ENCODE measurements around the gene PHF23. TPM values are rescaled to one million over a fixed set of nuclear protein-coding genes. Genes with fewer than 3 reads are reported as not detected.

Gene PHF23
- total and polyA plus RNA-seq, 8 donors: 7.0 to 23.3 (median 11.9) TPM

DNA sequence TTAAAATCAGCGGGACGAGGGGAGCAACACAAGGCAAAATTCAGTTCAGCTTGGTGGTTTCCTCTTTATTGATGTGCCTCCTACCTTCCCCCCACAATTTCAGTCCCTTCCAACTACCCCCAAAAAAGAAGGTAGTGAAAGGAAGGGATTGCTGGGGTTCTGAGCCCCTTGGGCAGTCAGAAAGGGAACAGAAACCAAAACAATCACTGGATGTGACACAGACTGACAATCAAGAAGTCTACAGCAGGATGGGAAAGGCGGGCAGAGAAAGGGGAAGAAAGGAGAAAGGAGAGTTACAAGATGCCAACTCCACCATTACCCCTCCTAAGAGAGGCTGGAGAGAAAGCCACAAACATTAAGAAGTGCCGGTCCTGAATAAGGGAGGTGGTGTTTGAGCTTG is 1.1 kb upstream of the PHF23 start:
- peak overlapping the region in 2 of 4 donors; percentile 64 to 72 for H3K4me3 ChIP-seq
- TF ChIP-seq, protein P1, sequence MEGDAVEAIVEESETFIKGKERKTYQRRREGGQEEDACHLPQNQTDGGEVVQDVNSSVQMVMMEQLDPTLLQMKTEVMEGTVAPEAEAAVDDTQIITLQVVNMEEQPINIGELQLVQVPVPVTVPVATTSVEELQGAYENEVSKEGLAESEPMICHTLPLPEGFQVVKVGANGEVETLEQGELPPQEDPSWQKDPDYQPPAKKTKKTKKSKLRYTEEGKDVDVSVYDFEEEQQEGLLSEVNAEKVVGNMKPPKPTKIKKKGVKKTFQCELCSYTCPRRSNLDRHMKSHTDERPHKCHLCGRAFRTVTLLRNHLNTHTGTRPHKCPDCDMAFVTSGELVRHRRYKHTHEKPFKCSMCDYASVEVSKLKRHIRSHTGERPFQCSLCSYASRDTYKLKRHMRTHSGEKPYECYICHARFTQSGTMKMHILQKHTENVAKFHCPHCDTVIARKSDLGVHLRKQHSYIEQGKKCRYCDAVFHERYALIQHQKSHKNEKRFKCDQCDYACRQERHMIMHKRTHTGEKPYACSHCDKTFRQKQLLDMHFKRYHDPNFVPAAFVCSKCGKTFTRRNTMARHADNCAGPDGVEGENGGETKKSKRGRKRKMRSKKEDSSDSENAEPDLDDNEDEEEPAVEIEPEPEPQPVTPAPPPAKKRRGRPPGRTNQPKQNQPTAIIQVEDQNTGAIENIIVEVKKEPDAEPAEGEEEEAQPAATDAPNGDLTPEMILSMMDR (IDR thresholded peaks at IDR 0.05): no peak
- DNase-seq: no peak
- WGBS, 2 donors: 46 to 47% methylated on average over 4 of the region's 4 CpGs
- peaks cover 0 to 3% (median 0%) of the 10 kb centered on the region in 3 donors for H3K36me3 ChIP-seq
- no peaks in the 10 kb centered on the region for H3K9me3 ChIP-seq
- no peak for FAIRE-seq
- peak overlapping the region in 2 of 4 donors; percentile 97 to 99 for H3K27ac ChIP-seq
- no peaks in the 10 kb centered on the region for H3K27me3 ChIP-seq
- no peak for ATAC-seq
- peaks cover 14 to 27% (median 15%) of the 10 kb centered on the region in 3 donors for H3K4me1 ChIP-seq
- intact Hi-C loops (cut with DNase I): no loop called here

DNA sequence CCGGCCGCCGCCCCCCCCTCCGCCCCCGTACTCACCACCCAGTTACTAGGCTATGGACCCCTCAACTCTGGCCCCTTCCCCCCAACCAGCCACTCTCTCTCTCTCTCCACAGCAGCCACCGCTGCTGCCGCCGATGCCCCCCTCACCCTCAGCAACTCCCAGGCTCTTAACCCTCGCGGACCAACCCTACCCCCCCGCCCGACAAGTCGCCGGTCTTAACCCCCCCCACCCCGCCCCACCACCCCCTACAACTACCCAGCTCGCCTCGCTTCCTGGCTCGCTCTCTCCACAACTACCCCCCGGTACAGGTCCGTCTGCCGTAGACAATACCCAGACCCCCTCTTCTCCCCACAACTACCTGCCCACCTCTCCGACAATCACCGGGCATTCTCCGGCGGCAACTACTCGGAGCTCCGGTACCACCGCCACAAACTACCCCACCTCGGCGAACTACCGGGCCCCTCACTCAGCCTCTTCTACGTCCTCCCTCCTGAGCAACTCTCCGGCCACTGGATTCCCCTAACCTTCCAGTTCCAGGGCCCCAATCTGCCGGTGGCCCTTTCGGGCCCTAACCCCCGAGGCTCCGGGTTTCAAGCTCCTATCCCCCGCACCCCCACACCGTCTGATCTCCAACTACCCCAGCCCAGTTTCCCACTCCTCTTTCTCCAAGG is 702 bp downstream of the PHF23 start:
- no peaks in the 10 kb centered on the region for H3K9me3 ChIP-seq

DNA sequence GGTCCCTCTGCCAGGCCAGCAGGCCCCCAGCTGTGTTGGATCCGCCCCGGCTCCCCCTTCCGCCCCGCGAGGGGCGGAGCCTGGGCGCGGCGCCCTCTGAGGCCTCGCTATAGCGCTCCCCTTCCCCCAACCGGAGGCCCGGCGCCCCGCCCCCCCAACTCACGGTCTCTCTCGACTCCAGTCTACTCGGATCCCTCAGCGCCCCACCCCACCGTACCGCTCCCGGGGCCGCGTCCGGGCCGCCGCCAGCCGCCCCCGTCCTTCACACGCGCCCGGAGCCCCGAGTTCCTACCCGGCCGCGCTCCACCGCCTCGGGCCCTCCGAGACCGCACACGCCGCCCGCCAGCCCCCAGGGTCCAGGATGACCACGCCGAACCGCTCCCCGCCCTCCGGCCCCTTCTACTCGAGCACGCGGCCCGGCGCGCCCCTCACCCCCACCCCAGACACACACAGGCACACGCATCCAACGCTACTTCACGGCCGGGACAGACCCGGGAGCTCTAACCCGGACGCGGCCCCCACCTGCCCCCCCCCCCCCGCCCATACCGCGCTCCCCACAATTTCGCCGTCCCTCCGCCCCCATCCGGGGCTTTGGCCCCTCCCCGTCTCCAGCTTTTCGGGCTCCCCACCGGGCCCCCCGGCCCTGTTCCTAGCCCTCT is 1.4 kb downstream of the PHF23 start:
- H3K9me3 ChIP-seq: no peaks in the 10 kb centered on the region
- peaks cover 0 to 3% (median 0%) of the 10 kb centered on the region in 3 donors for H3K36me3 ChIP-seq
- DNase-seq (peak; percentile 76 to 93 (median 88)), ATAC-seq (peak; percentile 2 to 10 (median 6)), FAIRE-seq (no peak)
- intact Hi-C loops (cut with DNase I): no loop called here
- peak overlapping the region; percentile 57 to 88 (median 76) for H3K27ac ChIP-seq
- WGBS, 2 donors: 0 to 1% methylated on average over 47 to 70 of the region's 73 CpGs
- H3K4me3 ChIP-seq: peak overlapping the region; percentile 77 to 86 (median 80)
- TF ChIP-seq, protein P1 (IDR thresholded peaks at IDR 0.05): no peak
- peaks cover 17 to 37% (median 17%) of the 10 kb centered on the region in 3 donors for H3K4me1 ChIP-seq
- no peaks in the 10 kb centered on the region for H3K27me3 ChIP-seq

More for the DNA sequence above, 702 bp downstream of the PHF23 start:
- WGBS, 2 donors: 0 to 2% methylated on average over 30 to 39 of the region's 39 CpGs
- peaks cover 0 to 3% (median 0%) of the 10 kb centered on the region in 3 donors for H3K36me3 ChIP-seq
- H3K4me1 ChIP-seq: peaks cover 17 to 31% (median 17%) of the 10 kb centered on the region in 3 donors
- TF ChIP-seq, protein P1 (IDR thresholded peaks at IDR 0.05): no peak
- FAIRE-seq: no peak
- H3K27ac ChIP-seq: peak overlapping the region; percentile 75 to 88 (median 82)
- H3K4me3 ChIP-seq: peak overlapping the region; percentile 77 to 86 (median 80)
- intact Hi-C loops (cut with DNase I): no loop called here
- no peaks in the 10 kb centered on the region for H3K27me3 ChIP-seq
- DNase-seq: peak in 5 of 6 donors; percentile 47 to 80 (median 62)
- ATAC-seq: no peak

DNA sequence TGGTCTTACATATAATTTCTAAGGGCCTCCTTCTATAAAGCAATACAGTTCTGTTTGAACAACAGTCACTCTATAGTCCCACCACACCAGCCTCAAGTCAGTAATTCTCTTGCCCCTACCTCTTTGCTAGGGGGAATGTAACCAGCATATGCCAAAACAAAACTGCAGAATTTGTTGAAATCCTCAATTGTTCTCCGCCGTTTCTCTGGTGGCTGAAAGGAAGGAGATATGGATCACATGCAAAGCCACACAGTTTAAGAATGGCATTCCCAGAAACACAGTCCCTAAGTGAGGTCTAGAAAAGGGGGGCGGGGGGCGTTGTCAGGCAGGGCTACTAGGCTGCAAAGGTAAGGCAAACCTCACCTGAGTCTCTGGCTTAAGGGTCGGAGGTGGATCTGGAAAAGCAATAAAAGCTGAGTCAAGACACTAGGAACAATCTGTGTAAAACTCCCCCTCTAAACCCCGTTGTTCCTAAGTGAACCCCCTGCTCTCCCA is 1.9 kb downstream of the PHF23 start:
- 15 to 22% methylated on average over 6 of the region's 6 CpGs for WGBS, 2 donors
- no peak for DNase-seq
- no peak for ATAC-seq
- intact Hi-C loops (cut with DNase I): no loop called here
- peak overlapping the region; percentile 57 to 88 (median 76) for H3K27ac ChIP-seq
- H3K27me3 ChIP-seq: no peaks in the 10 kb centered on the region
- H3K4me3 ChIP-seq: peak overlapping the region; percentile 77 to 86 (median 80)
- TF ChIP-seq, protein P1 (IDR thresholded peaks at IDR 0.05): no peak
- peaks cover 17 to 43% (median 17%) of the 10 kb centered on the region in 3 donors for H3K4me1 ChIP-seq
- H3K36me3 ChIP-seq: peaks cover 0 to 3% (median 0%) of the 10 kb centered on the region in 3 donors
- no peaks in the 10 kb centered on the region for H3K9me3 ChIP-seq
- no peak for FAIRE-seq
